Measurements from ENCODE around the gene YES1. TPM values are rescaled to one million over a fixed set of nuclear protein-coding genes. Genes with fewer than 3 reads are reported as not detected.

Gene YES1
- total and polyA plus RNA-seq, 2 of the 13 experiments (the other 11 are each of a cell fraction or from before 2014, with no cell fraction given) = 17.2 to 70.8 TPM

DNA sequence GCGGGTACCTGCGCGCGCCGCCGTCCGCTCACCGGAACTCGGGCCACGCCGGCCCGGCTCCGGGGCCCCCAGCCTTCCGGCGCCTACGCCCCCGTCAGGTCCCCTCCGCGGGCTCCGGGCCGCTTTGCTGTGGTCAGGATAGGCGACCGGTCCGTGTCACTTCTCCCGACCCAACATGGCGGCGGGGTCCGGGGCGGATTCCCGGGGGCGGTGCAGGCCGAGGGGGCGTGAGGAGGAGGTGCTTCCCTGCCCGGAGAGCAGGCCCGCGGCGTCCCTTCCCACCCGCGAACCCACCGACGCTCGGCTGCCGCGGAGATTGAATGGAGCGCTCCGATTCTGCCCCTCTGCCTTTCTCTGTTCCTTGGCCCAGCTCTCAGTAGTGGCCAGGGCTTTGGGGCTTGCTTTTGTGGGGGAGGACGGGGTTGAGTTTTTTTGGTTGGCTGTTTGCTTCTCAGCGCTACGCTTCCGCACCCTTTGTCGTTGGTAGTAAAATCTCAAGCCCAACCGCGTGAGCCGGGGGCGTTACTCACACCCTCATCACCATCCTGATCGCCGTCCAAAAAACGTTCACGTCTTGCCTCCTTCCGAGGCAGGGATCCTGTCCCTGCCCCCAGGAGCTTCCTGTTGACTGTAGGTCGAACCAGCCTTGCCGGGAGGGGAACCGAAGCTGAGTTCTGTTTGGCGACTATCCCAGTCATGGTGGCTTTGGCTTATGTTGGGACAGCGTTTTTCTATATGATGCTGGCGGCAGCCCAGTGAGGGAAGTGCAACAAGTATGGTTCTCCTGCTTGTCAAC is 532 bp upstream of the YES1 start (continued):
- TF ChIP-seq, protein P1, sequence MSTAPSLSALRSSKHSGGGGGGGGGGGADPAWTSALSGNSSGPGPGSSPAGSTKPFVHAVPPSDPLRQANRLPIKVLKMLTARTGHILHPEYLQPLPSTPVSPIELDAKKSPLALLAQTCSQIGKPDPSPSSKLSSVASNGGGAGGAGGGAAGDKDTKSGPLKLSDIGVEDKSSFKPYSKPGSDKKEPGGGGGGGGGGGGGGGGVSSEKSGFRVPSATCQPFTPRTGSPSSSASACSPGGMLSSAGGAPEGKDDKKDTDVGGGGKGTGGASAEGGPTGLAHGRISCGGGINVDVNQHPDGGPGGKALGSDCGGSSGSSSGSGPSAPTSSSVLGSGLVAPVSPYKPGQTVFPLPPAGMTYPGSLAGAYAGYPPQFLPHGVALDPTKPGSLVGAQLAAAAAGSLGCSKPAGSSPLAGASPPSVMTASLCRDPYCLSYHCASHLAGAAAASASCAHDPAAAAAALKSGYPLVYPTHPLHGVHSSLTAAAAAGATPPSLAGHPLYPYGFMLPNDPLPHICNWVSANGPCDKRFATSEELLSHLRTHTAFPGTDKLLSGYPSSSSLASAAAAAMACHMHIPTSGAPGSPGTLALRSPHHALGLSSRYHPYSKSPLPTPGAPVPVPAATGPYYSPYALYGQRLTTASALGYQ (CRISPR knock-in tag; IDR thresholded peaks at IDR 0.05) = no peak; the same call in 1 of the 2 replicates
- TF ChIP-seq ZNF326 (CRISPR knock-in tag; IDR thresholded peaks at IDR 0.05; ENCODE audit: borderline replicate concordance) (no peak), ZNF205 (CRISPR knock-in tag; IDR thresholded peaks at IDR 0.05) (no peak; the same call in 1 of the 2 replicates), ZNF746 (CRISPR knock-in tag; IDR thresholded peaks at IDR 0.05) (no peak), ZNF225 (CRISPR knock-in tag; IDR thresholded peaks at IDR 0.05) (no peak), HOXD1 (CRISPR knock-in tag; IDR thresholded peaks at IDR 0.05) (no peak), SOX5 (CRISPR knock-in tag; IDR thresholded peaks at IDR 0.05; ENCODE audit: borderline replicate concordance) (no peak), ZNF501 (CRISPR knock-in tag; IDR thresholded peaks at IDR 0.05) (peak; percentile 46), FIP1L1 (IDR thresholded peaks at IDR 0.05; ENCODE audit: borderline replicate concordance, insufficient read depth, low read depth, low read length) (0 out of 2 replicates have a peak, but pooled peaks have one; percentile 32), BHLHE40 (IDR thresholded peaks at IDR 0.05; ENCODE audit: low read length) (no peak), ZNF737 (CRISPR knock-in tag; IDR thresholded peaks at IDR 0.05; ENCODE audit: borderline replicate concordance) (no peak), AKAP8 (CRISPR knock-in tag; IDR thresholded peaks at IDR 0.05) (no peak)
- TF ChIP-seq, protein P2, sequence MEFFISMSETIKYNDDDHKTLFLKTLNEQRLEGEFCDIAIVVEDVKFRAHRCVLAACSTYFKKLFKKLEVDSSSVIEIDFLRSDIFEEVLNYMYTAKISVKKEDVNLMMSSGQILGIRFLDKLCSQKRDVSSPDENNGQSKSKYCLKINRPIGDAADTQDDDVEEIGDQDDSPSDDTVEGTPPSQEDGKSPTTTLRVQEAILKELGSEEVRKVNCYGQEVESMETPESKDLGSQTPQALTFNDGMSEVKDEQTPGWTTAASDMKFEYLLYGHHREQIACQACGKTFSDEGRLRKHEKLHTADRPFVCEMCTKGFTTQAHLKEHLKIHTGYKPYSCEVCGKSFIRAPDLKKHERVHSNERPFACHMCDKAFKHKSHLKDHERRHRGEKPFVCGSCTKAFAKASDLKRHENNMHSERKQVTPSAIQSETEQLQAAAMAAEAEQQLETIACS (CRISPR knock-in tag; IDR thresholded peaks at IDR 0.05) = peak; percentile 36; the same call in 1 of the 2 replicates
- TF ChIP-seq, protein P3, sequence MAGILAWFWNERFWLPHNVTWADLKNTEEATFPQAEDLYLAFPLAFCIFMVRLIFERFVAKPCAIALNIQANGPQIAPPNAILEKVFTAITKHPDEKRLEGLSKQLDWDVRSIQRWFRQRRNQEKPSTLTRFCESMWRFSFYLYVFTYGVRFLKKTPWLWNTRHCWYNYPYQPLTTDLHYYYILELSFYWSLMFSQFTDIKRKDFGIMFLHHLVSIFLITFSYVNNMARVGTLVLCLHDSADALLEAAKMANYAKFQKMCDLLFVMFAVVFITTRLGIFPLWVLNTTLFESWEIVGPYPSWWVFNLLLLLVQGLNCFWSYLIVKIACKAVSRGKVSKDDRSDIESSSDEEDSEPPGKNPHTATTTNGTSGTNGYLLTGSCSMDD (CRISPR knock-in tag; IDR thresholded peaks at IDR 0.05) = no peak
- TF ChIP-seq, protein P4, sequence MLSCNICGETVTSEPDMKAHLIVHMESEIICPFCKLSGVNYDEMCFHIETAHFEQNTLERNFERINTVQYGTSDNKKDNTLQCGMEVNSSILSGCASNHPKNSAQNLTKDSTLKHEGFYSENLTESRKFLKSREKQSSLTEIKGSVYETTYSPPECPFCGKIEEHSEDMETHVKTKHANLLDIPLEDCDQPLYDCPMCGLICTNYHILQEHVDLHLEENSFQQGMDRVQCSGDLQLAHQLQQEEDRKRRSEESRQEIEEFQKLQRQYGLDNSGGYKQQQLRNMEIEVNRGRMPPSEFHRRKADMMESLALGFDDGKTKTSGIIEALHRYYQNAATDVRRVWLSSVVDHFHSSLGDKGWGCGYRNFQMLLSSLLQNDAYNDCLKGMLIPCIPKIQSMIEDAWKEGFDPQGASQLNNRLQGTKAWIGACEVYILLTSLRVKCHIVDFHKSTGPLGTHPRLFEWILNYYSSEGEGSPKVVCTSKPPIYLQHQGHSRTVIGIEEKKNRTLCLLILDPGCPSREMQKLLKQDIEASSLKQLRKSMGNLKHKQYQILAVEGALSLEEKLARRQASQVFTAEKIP (CRISPR knock-in tag; IDR thresholded peaks at IDR 0.05; ENCODE audit: borderline replicate concordance) = no peak
- TF ChIP-seq, protein P5, sequence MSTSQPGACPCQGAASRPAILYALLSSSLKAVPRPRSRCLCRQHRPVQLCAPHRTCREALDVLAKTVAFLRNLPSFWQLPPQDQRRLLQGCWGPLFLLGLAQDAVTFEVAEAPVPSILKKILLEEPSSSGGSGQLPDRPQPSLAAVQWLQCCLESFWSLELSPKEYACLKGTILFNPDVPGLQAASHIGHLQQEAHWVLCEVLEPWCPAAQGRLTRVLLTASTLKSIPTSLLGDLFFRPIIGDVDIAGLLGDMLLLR (CRISPR knock-in tag; IDR thresholded peaks at IDR 0.05) = peak; percentile 49; the same call in 1 of the 2 replicates
- TF ChIP-seq, protein P6, sequence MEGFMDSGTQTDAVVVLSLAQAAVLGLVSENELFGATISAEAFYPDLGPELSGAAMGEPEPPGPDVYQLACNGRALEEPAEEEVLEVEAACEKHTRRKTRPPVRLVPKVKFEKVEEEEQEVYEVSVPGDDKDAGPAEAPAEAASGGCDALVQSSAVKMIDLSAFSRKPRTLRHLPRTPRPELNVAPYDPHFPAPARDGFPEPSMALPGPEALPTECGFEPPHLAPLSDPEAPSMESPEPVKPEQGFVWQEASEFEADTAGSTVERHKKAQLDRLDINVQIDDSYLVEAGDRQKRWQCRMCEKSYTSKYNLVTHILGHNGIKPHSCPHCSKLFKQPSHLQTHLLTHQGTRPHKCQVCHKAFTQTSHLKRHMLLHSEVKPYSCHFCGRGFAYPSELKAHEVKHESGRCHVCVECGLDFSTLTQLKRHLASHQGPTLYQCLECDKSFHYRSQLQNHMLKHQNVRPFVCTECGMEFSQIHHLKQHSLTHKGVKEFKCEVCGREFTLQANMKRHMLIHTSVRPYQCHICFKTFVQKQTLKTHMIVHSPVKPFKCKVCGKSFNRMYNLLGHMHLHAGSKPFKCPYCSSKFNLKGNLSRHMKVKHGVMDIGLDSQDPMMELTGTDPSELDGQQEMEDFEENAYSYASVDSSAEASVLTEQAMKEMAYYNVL (CRISPR knock-in tag; IDR thresholded peaks at IDR 0.05; ENCODE audit: borderline replicate concordance) = 0 out of 2 replicates have a peak, but pooled peaks have one; percentile 22
- TF ChIP-seq, protein P7, sequence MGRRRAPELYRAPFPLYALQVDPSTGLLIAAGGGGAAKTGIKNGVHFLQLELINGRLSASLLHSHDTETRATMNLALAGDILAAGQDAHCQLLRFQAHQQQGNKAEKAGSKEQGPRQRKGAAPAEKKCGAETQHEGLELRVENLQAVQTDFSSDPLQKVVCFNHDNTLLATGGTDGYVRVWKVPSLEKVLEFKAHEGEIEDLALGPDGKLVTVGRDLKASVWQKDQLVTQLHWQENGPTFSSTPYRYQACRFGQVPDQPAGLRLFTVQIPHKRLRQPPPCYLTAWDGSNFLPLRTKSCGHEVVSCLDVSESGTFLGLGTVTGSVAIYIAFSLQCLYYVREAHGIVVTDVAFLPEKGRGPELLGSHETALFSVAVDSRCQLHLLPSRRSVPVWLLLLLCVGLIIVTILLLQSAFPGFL (CRISPR knock-in tag; IDR thresholded peaks at IDR 0.05) = no peak

All from HepG2 (cell line).